K562 (cell line): Measurements from ENCODE around the gene TRA2B. TPM values are rescaled to one million over a fixed set of nuclear protein-coding genes. Genes with fewer than 3 reads are reported as not detected.

ENCODE experiments used
- ATAC-seq: fragments of 200-7000 bp; cut with Tn5 transposase; 3 replicates; pipeline ENCODE4 v1.9.1; 2020; ENCODE audit warnings: moderate library complexity
- BruUV-seq: library from RNA; stranded (reverse); fragments of 400-500 nt; replicated peaks from 2 replicates; lab custom pipeline; 2021; lab: Mats Ljungman, UMichigan
- CTCF ChIA-PET: fragments of 300-600 bp; formaldehyde crosslinking; extraction: SDS; loops from one replicate; lab custom pipeline; 2021; ENCODE audit warnings: low intra/inter-chr PET ratio; lab: Yijun Ruan, JAX
- POLR2A ChIA-PET: fragments of 300-600, 350-650 bp; sonication (Branson Sonifier 250); formaldehyde crosslinking; extraction: SDS; loops from one replicate; lab custom pipeline; 2021; ENCODE audit warnings: antibody characterized with exemption, inconsistent platforms; lab: Yijun Ruan, JAX
- DNase-seq, 4 experiments: peaks; one replicate each; pipeline versions ENCODE4 v3.0.0 to v3.0.0-alpha.2; 2011 to 2018; ENCODE audit warnings: low spot score in 3 of 4, mixed read lengths in 3 of 4; ENCODE audit errors: extremely low read depth in 1 of 4
- FAIRE-seq: peaks from 2 replicates; lab custom pipeline; 2011; peaks lifted over from hg19 to GRCh38; lab: Jason Lieb, UNC
- H2AFZ ChIP-seq: 2 replicates; pipeline ENCODE4 v1.6.0; 2011; ENCODE audit warnings: low read depth, low read length, control low read depth, inconsistent platforms
- H3K27ac ChIP-seq: fragments of 200-600 bp; 3 replicates; pipeline ENCODE4 v1.8.0; 2011; ENCODE audit warnings: low read depth, mild to moderate bottlenecking, control low read depth, inconsistent platforms, low read length, moderate library complexity, mixed read lengths; ENCODE audit errors: extremely low read depth
- H3K27me3 ChIP-seq, 2 experiments: fragments of 300-600 bp in 1 of 2; 2 replicates in 1 of 2; 3 replicates in 1 of 2; pipeline versions ENCODE4 v1.6.0 to v1.8.0; 2011; ENCODE audit warnings: inconsistent platforms in 2 of 2, low read length in 2 of 2, mild to moderate bottlenecking in 1 of 2, mixed read lengths in 1 of 2, moderate library complexity in 1 of 2; ENCODE audit not compliant: control insufficient read depth in 2 of 2, insufficient read depth in 2 of 2
- H3K36me3 ChIP-seq: fragments of 300-600 bp; 3 replicates; pipeline ENCODE4 v1.8.0; 2011; ENCODE audit warnings: mild to moderate bottlenecking, low read length, inconsistent platforms; ENCODE audit not compliant: control insufficient read depth, insufficient read depth
- H3K4me1 ChIP-seq, 2 experiments: fragments of 200-600 bp in 1 of 2; replicated peaks in 1 of 2; 2 replicates in 1 of 2; 3 replicates in 1 of 2; pipeline versions ENCODE4 v1.5.1 to v1.8.0; 2011; ENCODE audit warnings: inconsistent platforms in 2 of 2, low read length in 2 of 2, mild to moderate bottlenecking in 1 of 2, mixed read lengths in 1 of 2, moderate library complexity in 1 of 2; ENCODE audit not compliant: control insufficient read depth in 2 of 2, insufficient read depth in 2 of 2
- H3K4me2 ChIP-seq: 2 replicates; pipeline ENCODE4 v1.6.1; 2011; ENCODE audit warnings: low read length, control low read depth, inconsistent platforms, mixed read lengths; ENCODE audit not compliant: insufficient read depth
- H3K4me3 ChIP-seq: fragments of 200-600 bp; sonication (generic), shearing (Covaris generic); 2 replicates; pipeline ENCODE4 v1.5.1; 2016; ENCODE audit warnings: control low read depth, inconsistent platforms
- H3K79me2 ChIP-seq: fragments of 200-600 bp; 3 replicates; pipeline ENCODE4 v1.8.0; 2011; ENCODE audit warnings: low read length, inconsistent platforms; ENCODE audit not compliant: control insufficient read depth, insufficient read depth
- H3K9ac ChIP-seq, 2 experiments: 2 replicates each; pipeline versions ENCODE4 v1.6.0 to v1.6.1; 2011; ENCODE audit warnings: low read depth in 2 of 2, low read length in 2 of 2, control low read depth in 1 of 2, inconsistent platforms in 1 of 2, mild to moderate bottlenecking in 1 of 2, mixed read lengths in 1 of 2; ENCODE audit not compliant: insufficient read depth in 1 of 2
- H3K9me1 ChIP-seq: one replicate; pipeline ENCODE4 v1.6.0; 2011; ENCODE audit warnings: inconsistent platforms, mild to moderate bottlenecking, low read length, moderate library complexity; ENCODE audit not compliant: control insufficient read depth, insufficient read depth
- H3K9me3 ChIP-seq: replicated peaks from 2 replicates; pipeline ENCODE4 v1.5.1; 2011; ENCODE audit warnings: low read depth, low read length, inconsistent platforms; ENCODE audit not compliant: control insufficient read depth, insufficient read depth
- H4K20me1 ChIP-seq: replicated peaks from 2 replicates; pipeline ENCODE4 v1.6.1; 2011; ENCODE audit warnings: low read length, inconsistent platforms, mixed read lengths; ENCODE audit not compliant: control insufficient read depth, insufficient read depth
- ATF6 ChIP-seq: sonication (generic); formaldehyde crosslinking; IDR thresholded peaks from 2 replicates; pipeline ENCODE4 v1.4.0; 2020; ENCODE audit warnings: mild to moderate bottlenecking, missing genetic modification reagents
- BHLHE40 ChIP-seq: IDR thresholded peaks from 2 replicates; pipeline ENCODE4 v1.6.1; 2011; ENCODE audit warnings: low read length, improper control_type of control experiment
- CEBPG ChIP-seq, 3 experiments: fragments of 200-800 bp in 1 of 3; sonication (Bioruptor generic) in 1 of 3; sonication (generic) in 1 of 3; formaldehyde crosslinking in 1 of 3; IDR thresholded peaks in 2 of 3; conservative IDR thresholded peaks in 1 of 3; 2 replicates each; pipeline versions ENCODE4 v1.6.1 to v1.8.0; 2016 to 2022; ENCODE audit warnings: missing compliant biosample characterization in 2 of 3, missing genetic modification characterization in 2 of 3, mild to moderate bottlenecking in 1 of 3, missing genetic modification reagents in 1 of 3
- CREM ChIP-seq: IDR thresholded peaks from 2 replicates; pipeline ENCODE4 v1.6.1; 2014; ENCODE audit warnings: antibody characterized with exemption, low read depth
- E2F4 ChIP-seq: sonication (generic); formaldehyde crosslinking; IDR thresholded peaks from 2 replicates; pipeline ENCODE4 v1.8.0; 2022; ENCODE audit warnings: mild to moderate bottlenecking, low read depth, missing genetic modification reagents
- E2F6 ChIP-seq, 2 experiments: IDR thresholded peaks; 2 replicates each; pipeline ENCODE4 v1.6.1; 2011; ENCODE audit warnings: borderline replicate concordance in 1 of 2, control low read depth in 1 of 2, low read depth in 1 of 2, low read length in 1 of 2, mild to moderate bottlenecking in 1 of 2, mixed read lengths in 1 of 2, moderate library complexity in 1 of 2; ENCODE audit not compliant: insufficient read depth in 1 of 2, insufficient read length in 1 of 2, poor library complexity in 1 of 2, severe bottlenecking in 1 of 2; ENCODE audit errors: extremely low read depth in 1 of 2
- FOXA3 ChIP-seq, 2 experiments: fragments of 450-650 bp in 1 of 2; sonication (generic) in 1 of 2; formaldehyde crosslinking; IDR thresholded peaks in 1 of 2; conservative IDR thresholded peaks in 1 of 2; 2 replicates each; pipeline versions ENCODE4 v1.4.0 to v1.8.0; 2020 to 2022; ENCODE audit warnings: mild to moderate bottlenecking in 2 of 2, missing genetic modification reagents in 1 of 2
- JUND ChIP-seq, 2 experiments: IDR thresholded peaks; 2 replicates in 1 of 2; 3 replicates in 1 of 2; pipeline ENCODE4 v1.6.1; 2011; ENCODE audit warnings: borderline replicate concordance in 2 of 2, low read depth in 2 of 2, low read length in 2 of 2, improper control_type of control experiment in 1 of 2, missing biosample characterization in 1 of 2, missing genetic modification characterization in 1 of 2, missing genetic modification reagents in 1 of 2
- NFYB ChIP-seq: IDR thresholded peaks from 2 replicates; pipeline ENCODE4 v1.6.1; 2011; ENCODE audit warnings: mild to moderate bottlenecking, moderate library complexity; ENCODE audit not compliant: insufficient read length; ENCODE audit errors: extremely low read depth
- RCOR1 ChIP-seq, 2 experiments: IDR thresholded peaks; 2 replicates each; pipeline ENCODE4 v1.6.1; 2012; ENCODE audit warnings: low read depth in 2 of 2, low read length in 2 of 2, borderline replicate concordance in 1 of 2, improper control_type of control experiment in 1 of 2
- SMC3 ChIP-seq: conservative IDR thresholded peaks from 2 replicates; pipeline ENCODE4 v1.6.1; 2011; ENCODE audit warnings: low read depth, low read length, improper control_type of control experiment; ENCODE audit not compliant: insufficient read depth
- ZKSCAN1 ChIP-seq: fragments of 150-350 bp; IDR thresholded peaks from 2 replicates; pipeline ENCODE4 v1.6.1; 2016; ENCODE audit warnings: low read depth, low read length
- ZNF76 ChIP-seq: fragments of 250-450 bp; sonication (Bioruptor Pico); IDR thresholded peaks from 2 replicates; pipeline ENCODE4 v1.4.0; 2020; ENCODE audit warnings: mild to moderate bottlenecking, moderate library complexity, borderline replicate concordance
- WGBS: fragments of 100-300 bp; shearing (Covaris generic); methylation state at CpG from one replicate; pipeline ENCODE4 v1.1.6; 2016; ENCODE audit warnings: low coverage, mixed read lengths; ENCODE audit not compliant: insufficient coverage; ENCODE audit errors: missing lambda C conversion rate; 5-methylcytosine and 5-hydroxymethylcytosine counted together
- in situ Hi-C: fragments of 300-500 bp; cut with MboI; formaldehyde crosslinking; loops from 4 replicates; pipeline ENCODE4 v1.15.0; 2018; ENCODE audit warnings: inconsistent platforms, mixed read lengths
- intact Hi-C: fragments of 100-400 bp; cut with micrococcal nuclease; formaldehyde crosslinking; loops from 2 replicates; pipeline ENCODE4 v1.14.2; 2022
- polyA plus RNA-seq, 8 experiments: library from polyadenylated mRNA; depleted of rRNA in 4 of 8; stranded (reverse) in 5 of 8; unstranded in 3 of 8; fragments of >200 nt; fragmentation: Nextera tagmentation in 2 of 8; fragmentation: Illumina TruSeq in 1 of 8; extraction: Ambion mirVana in 2 of 8; extraction: Trizol in 1 of 8; gene quantifications; 2 replicates each; pipeline versions ENCODE4 v1.2.1 to v1.2.3, GENCODE V29; 2011 to 2014; ENCODE audit warnings: inconsistent platforms in 1 of 8, missing spikeins in 1 of 8
- total RNA-seq, 7 experiments: library from RNA; depleted of rRNA in 6 of 7; stranded (reverse); fragments of >200 nt in 6 of 7; fragmentation: Illumina TruSeq in 2 of 7; extraction: Trizol in 2 of 7; gene quantifications; 2 replicates each; pipeline versions ENCODE4 v1.2.1 to v1.2.3, GENCODE V29; 2011 to 2021; ENCODE audit warnings: low replicate concordance in 1 of 7

The TRA2B gene
- total and polyA plus RNA-seq, 9 of the 15 experiments (the other 6 are each of a cell fraction or from before 2014, with no cell fraction given), result 105 to 411 (median 278) TPM

GRCh38 chr3:185942907-185943759 is 5.3 kb upstream of the TRA2B start:
- H3K9me1 ChIP-seq, result no peaks in the 10 kb centered on the region
- in situ Hi-C loops (no loop called here), intact Hi-C loops (loop anchor here (2.0 kb wide), 1 partner anchor 34 kb away; no protein-coding TSS in a partner anchor)
- H3K4me2 ChIP-seq, result peak overlapping the region; percentile 50; the same call in 1 of the 2 replicates
- no TSS peak for BruUV-seq
- H3K9ac ChIP-seq, result peak overlapping the region in 1 of 2 experiments; percentile 3; a peak in 1 of 4 replicates
- peaks cover 0 to 2% of the 10 kb centered on the region in 2 experiments; a peak in 2 of 5 replicates for H3K4me1 ChIP-seq
- WGBS, result 19% methylated on average over 6 of the region's 7 CpGs
- no peak overlapping the region for H3K4me3 ChIP-seq
- no peak overlapping the region for H3K27ac ChIP-seq
- H3K27me3 ChIP-seq, result no peaks in the 10 kb centered on the region
- H3K9me3 ChIP-seq, result no peaks in the 10 kb centered on the region; the same call in 1 of the 2 replicates
- no peaks in the 10 kb centered on the region for H3K79me2 ChIP-seq
- peak overlapping the region; percentile 63 for H2AFZ ChIP-seq
- CTCF ChIA-PET, result no interaction called here
- H3K36me3 ChIP-seq, result no peaks in the 10 kb centered on the region
- no peaks in the 10 kb centered on the region for H4K20me1 ChIP-seq
- DNase-seq (peak; percentile 69 to 85 (median 72)), ATAC-seq (peak; percentile 96), FAIRE-seq (peak; percentile 98)
- POLR2A ChIA-PET, result interaction anchor here (0.5 to 4.1 kb wide), 14 partner anchors 9 to 1126 kb away, joined by 3 to 23 read pairs (median 4); no protein-coding TSS in a partner anchor
- TF ChIP-seq ZKSCAN1 (no peak), E2F6 (IDR thresholded peaks at IDR 0.05; ENCODE audit: borderline replicate concordance in 1 of 2, extremely low read depth in 1 of 2, insufficient read depth in 1 of 2, insufficient read length in 1 of 2, low read depth in 1 of 2, low read length in 1 of 2, poor library complexity in 1 of 2, severe bottlenecking in 1 of 2) (no peak), E2F4 (CRISPR knock-in tag) (no peak), ATF6 (CRISPR knock-in tag) (0 out of 2 replicates have a peak, but pooled peaks have one; percentile 50), NFYB (peak; percentile 12), BHLHE40 (0 out of 2 replicates have a peak, but pooled peaks have one; percentile 12), FOXA3 (CRISPR knock-in tag; conservative IDR thresholded peaks at IDR 0.05 in 1 of 2, IDR thresholded peaks at IDR 0.05 in 1 of 2) (no peak), CEBPG (CRISPR knock-in tag; IDR thresholded peaks at IDR 0.05) (peak; percentile 74), CEBPG (tag; conservative IDR thresholded peaks at IDR 0.05 in 1 of 2, IDR thresholded peaks at IDR 0.05 in 1 of 2) (peak; percentile 69 to 87), RCOR1 (IDR thresholded peaks at IDR 0.05; ENCODE audit: borderline replicate concordance in 1 of 2, low read depth in 2 of 2, low read length in 2 of 2) (peak in 1 of 2 experiments; percentile 60; a peak in 2 of 4 replicates), CREM (peak; percentile 56; the same call in 1 of the 2 replicates), SMC3 (peak; percentile 62), JUND (IDR thresholded peaks at IDR 0.05; ENCODE audit: borderline replicate concordance, low read depth, low read length) (peak; percentile 53), JUND (tag; IDR thresholded peaks at IDR 0.05; ENCODE audit: borderline replicate concordance, low read depth, low read length) (no peak), ZNF76 (CRISPR knock-in tag) (no peak)
